ES-I3 (cell line): ENCODE data around the gene ZNF608.

Source experiments
- H3K36me3 ChIP-seq: 2 replicates; pipeline ENCODE4 v1.6.1; 2013; ENCODE audit warnings: mild to moderate bottlenecking, low read length, control low read depth, moderate library complexity; ENCODE audit not compliant: insufficient read depth
- H3K4me1 ChIP-seq: 2 replicates; pipeline ENCODE4 v1.6.1; 2013; ENCODE audit warnings: mild to moderate bottlenecking, control low read depth, low read length; ENCODE audit not compliant: insufficient read depth
- H3K9ac ChIP-seq: 2 replicates; pipeline ENCODE4 v1.6.1; 2013; ENCODE audit warnings: low read depth, mild to moderate bottlenecking, low read length, moderate library complexity
- H3K9me3 ChIP-seq: 2 replicates; pipeline ENCODE4 v1.6.1; 2013; ENCODE audit warnings: mild to moderate bottlenecking, low read length, moderate library complexity; ENCODE audit not compliant: control insufficient read depth, insufficient read depth

ZNF608 gene

DNA sequence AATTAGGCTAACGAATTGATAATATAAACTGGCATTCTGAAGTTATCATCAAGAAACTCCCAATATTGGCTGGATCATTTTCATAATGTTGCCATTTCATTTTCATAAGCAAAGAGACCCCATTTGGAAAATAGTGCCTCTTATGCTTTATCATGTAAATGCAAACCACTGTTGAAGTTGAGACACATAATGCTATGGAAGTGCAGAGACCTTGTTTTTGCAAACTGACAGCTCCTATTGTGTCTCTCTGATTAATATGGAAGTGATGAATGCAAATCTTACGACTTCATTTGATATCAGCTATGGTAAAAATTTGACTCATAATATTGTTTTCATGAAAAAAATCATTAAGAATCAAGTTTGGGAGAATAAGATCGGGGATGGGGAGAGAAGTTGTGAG, 25.3 kb upstream of the ZNF608 start:
- Histone ChIP-seq H3K4me1 (peaks cover 12% of the 10 kb centered on the region; the same call in 1 of the 2 replicates), H3K9ac (no peak overlapping the region)

DNA sequence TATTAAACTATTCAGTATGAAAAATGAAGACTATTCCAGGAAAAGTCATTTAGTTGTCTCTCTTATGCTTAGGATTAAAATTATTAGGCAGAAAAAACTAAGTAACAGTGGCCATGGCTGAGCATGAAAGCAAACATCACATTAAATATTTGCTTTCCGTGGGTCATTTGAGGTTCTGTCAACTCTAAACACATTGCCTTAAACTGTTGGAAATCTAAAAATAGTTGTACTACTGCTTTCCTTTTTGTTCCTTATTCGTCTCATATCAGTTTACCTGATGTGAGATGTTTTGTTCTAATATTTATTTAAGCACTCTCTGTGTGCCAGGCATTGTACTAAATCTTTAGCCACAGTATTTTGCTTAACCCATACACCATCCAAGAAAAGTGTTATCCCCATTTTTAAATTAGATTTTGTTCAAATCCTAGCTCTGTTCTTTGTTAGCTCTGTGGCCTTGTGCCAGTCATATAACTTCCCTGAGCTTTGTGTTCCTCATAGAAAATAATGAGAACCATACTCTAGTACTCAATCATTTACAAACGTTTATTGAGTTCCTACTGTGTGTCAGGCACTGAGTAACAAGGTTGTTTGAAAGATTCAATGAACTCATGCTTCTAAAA, 18.7 kb upstream of the ZNF608 start:
- Histone ChIP-seq H3K9me3 (no peaks in the 10 kb centered on the region), H3K4me1 (no peaks in the 10 kb centered on the region), H3K9ac (no peak overlapping the region), H3K36me3 (no peaks in the 10 kb centered on the region)

More for the DNA sequence above, 25.3 kb upstream of the ZNF608 start:
- no peaks in the 10 kb centered on the region for H3K36me3 ChIP-seq
- H3K9me3 ChIP-seq = no peaks in the 10 kb centered on the region

DNA sequence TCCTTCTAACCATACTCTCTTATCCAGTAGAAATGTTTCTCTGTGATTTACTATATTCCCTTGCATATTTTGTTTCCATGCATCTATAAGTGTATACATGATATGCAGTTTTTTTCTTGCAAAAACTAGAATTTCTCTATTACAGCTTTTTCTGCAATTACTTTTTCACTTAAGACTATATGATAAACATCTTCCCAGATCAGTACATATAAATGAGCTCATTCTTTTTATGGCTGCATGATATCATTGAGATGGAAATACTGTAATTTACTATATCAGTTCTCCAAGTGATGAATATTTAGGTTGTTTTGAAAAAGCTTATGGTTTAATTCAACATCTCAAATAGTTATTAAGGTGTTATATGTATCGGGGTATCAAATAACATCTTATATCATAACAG, 18.1 kb upstream of the ZNF608 start:
- H3K36me3 ChIP-seq = no peaks in the 10 kb centered on the region
- no peaks in the 10 kb centered on the region for H3K4me1 ChIP-seq
- no peaks in the 10 kb centered on the region for H3K9me3 ChIP-seq
- H3K9ac ChIP-seq = no peak overlapping the region

DNA sequence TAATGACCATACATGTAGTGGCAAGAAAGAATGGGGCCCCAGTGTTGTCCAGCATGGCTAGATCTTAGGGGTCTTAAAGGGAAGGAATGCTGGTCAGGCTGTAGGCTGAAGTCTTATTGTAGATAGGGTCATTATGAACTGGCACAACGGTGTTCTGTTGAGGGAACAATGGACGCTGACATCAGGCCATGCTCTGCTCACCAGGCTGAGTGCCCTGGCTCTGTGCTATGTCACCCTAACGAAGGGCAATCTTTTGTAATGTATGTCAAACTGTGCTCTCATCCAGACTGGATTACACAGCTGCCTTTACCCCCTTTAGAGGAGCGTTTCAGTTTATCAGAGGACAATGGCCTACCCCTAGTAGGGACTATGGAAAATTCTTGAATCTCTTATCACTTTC, 14.6 kb upstream of the ZNF608 start:
- H3K4me1 ChIP-seq = no peaks in the 10 kb centered on the region
- H3K36me3 ChIP-seq = no peaks in the 10 kb centered on the region
- no peaks in the 10 kb centered on the region for H3K9me3 ChIP-seq
- H3K9ac ChIP-seq = no peak overlapping the region

DNA sequence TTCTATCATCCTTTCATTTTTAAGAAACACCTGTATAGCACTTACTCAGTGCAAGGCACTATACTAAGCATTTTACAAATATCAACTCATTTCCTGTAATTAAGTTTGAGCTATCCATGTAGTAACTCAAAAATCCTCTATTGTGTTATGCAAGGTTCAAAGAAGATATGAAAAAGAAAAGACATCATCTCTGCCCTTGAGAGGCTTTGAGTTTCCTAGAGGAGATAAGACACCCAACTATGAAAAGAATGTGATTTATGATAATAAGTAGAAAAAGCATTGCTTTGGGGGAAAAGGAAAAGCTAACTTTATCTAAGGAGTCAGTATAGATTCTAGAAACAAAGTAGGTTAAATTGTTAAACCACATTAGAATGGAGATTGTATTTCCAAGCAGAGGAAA, 14.2 kb upstream of the ZNF608 start:
- Histone ChIP-seq H3K36me3 (no peaks in the 10 kb centered on the region), H3K9me3 (no peaks in the 10 kb centered on the region), H3K4me1 (no peaks in the 10 kb centered on the region), H3K9ac (no peak overlapping the region)

DNA sequence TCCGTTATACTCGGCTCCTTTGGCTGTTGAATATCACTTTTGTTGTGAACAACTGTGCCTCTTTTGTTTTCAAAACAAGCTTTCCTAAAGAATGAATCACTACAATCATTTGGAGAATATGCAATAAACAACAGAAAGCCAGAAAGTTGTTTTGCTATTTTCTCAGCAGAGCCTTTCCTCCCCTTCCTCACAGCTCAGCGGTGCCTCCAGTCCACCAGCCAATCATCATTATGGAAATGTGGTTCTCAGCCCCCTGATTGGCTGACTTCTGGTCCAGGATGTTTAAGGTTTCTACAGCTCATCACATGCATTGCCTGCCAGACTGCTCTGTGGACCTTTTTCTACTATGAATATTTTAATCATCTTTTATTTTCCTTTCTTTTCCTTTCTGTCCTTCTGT, 9.1 kb upstream of the ZNF608 start:
- Histone ChIP-seq H3K9ac (no peak overlapping the region), H3K36me3 (no peaks in the 10 kb centered on the region), H3K9me3 (no peaks in the 10 kb centered on the region), H3K4me1 (peaks cover 23% of the 10 kb centered on the region)

DNA sequence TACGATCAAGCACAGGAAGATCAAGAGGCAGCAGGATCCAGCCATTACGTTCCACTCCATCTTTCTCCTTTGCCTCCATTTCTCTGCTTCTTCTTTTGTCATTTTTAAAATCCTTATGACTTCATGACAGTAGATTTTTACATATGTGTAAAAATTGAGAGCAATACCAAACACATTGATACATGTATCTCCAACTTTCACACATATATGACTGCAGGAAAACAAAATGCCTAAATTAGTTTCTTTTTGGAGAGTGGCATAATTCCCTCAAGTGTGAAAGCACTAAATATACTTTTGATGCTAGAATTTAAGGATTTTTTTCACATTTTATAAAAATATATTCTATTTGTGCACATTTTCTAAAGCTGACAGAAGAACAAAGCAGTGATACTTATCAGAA, 8.6 kb upstream of the ZNF608 start:
- Histone ChIP-seq H3K9ac (no peak overlapping the region), H3K9me3 (no peaks in the 10 kb centered on the region), H3K36me3 (no peaks in the 10 kb centered on the region)

DNA sequence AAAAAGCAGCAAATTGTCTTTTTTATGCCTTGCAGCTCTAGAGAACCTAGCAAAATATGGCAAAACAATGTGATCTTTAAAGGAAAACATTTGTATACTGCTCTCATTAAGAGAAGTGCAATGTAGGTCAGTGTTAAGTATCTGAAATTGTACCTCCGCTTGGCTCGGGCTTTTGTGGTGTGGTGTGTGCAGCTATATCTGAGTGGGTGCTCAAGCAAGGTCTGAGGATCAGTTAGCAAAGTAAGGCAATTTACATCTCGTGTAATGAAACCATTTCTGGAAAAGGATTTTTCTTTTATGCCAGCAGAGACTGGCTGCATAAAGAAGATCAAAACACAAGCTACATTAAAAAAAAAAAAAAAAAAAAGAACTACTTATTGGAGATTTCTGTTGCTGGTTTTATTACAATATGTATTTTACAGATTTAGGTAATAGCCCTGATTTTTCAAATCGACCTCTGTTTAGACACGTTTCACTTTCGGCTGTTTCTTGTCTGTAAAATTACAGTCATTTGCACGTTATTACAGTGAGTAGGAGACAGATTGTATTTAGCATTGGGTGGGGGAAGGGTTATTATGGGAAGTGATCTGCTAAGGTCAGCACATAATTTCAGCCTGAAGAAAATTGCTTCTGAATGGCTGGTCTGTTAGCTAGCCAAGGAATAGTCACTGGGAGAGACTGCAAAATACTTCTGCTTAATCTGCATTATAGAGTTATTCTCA, 7.9 kb upstream of the ZNF608 start:
- no peak overlapping the region for H3K9ac ChIP-seq
- H3K36me3 ChIP-seq = no peaks in the 10 kb centered on the region
- no peaks in the 10 kb centered on the region for H3K9me3 ChIP-seq
- H3K4me1 ChIP-seq = peaks cover 34% of the 10 kb centered on the region

More for the DNA sequence above, 8.6 kb upstream of the ZNF608 start:
- H3K4me1 ChIP-seq = peaks cover 29% of the 10 kb centered on the region

DNA sequence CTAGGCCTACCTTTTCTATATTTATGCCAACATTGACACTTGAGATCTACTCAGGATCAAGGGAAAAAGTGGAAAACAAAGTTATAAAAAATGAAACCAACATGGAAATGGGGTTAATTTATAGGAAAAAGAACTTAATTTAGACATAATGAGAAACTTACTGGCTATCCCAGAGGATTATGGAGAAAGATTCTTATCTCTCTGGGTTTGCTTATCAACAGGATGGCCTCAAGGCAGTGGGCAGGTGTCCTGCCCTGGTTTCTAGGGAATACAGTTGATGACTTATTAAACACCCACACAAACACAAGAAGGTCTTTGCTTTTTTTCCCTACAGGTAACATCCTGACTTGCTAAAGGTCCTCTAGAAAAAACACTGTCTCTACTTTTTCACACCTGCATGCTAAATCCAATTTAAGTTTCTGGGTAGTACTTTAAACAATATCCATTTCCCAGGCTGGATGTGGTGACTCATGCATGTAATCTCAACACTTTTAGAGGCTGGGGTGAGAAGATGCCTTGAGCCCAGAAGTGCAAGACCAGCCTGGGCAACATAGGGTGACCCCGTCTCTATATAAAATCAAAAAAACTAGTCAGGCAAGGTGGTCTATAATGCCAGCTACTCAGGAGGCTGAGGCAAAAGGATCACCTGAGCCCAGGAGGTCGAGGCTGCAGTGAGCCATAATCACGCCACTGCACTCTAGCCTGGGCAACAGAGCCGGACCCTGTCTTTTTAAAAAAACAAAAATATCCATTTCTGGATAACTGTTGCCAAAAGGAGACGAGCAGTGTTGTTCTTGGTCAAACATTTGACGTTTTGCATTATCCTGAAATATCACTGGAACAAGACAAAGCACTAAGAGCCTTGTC, 6.6 kb upstream of the ZNF608 start:
- H3K36me3 ChIP-seq = no peaks in the 10 kb centered on the region
- no peak overlapping the region for H3K9ac ChIP-seq
- H3K4me1 ChIP-seq = peaks cover 34% of the 10 kb centered on the region
- H3K9me3 ChIP-seq = no peaks in the 10 kb centered on the region

DNA sequence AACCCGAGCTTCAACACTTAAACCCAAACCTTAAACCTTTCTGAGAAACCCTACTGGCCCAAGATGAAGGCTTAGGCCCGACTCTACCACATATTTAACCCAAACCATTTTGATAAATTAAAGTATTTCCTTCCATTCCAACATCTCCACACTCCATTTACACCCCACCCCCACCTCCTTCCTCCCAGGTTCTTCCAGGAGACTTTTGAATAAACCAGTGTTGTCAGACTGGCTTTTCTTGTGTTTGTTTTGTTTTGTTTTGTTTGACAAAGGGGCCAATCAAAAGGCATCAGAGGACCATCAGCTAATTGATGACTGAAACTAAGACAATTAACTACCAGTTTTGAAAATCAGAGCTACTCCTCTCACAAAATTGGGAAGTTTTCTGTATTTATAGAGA, 4.6 kb upstream of the ZNF608 start:
- Histone ChIP-seq H3K4me1 (peaks cover 34% of the 10 kb centered on the region), H3K9me3 (no peaks in the 10 kb centered on the region), H3K9ac (no peak overlapping the region; the same call in 1 of the 2 replicates), H3K36me3 (no peaks in the 10 kb centered on the region)

DNA sequence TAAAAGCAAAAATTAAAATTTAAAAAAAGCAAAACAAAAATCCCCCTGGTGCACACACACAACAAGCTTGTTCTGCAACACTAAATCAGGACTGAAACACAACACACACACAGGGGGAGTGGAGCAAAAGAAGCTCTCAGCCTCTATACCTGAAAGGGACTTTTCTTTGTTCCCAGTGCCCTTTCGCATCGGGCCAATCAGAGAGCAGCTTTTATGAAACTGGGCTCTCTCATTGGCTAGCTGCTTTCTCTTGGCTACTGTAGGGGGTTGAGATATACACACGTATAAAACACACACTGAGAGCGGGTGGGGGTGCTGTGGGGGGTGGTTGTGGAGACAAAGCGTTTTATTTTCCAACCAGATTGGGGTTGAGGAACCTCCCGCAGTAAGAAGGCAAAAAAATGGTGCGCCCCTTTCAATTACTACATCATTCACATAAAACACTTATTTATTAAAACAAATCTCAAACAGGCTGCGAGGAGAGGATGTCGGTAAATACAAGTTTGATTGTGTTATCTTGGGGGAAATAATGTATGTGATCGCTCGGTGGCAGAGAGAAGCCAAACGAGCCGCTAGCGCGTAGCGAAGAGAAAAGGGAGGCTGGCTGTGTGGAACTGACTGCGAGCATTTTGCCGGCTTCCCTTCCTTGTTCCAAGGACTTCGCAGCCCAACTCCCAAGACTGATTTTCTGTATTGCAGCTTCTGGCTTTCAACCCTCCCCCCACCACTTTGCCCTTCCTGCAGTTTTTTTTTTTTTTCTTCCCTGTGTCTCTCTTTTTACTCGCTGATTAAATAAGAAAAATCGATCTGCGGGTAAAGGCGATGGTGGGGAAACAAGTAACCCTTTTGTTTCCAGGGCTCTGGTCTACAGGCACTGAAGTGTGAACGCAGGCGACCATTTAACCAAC, 2.5 kb upstream of the ZNF608 start:
- Histone ChIP-seq H3K9me3 (no peaks in the 10 kb centered on the region), H3K9ac (peak overlapping the region; percentile 95), H3K4me1 (peaks cover 22% of the 10 kb centered on the region), H3K36me3 (no peaks in the 10 kb centered on the region)

DNA sequence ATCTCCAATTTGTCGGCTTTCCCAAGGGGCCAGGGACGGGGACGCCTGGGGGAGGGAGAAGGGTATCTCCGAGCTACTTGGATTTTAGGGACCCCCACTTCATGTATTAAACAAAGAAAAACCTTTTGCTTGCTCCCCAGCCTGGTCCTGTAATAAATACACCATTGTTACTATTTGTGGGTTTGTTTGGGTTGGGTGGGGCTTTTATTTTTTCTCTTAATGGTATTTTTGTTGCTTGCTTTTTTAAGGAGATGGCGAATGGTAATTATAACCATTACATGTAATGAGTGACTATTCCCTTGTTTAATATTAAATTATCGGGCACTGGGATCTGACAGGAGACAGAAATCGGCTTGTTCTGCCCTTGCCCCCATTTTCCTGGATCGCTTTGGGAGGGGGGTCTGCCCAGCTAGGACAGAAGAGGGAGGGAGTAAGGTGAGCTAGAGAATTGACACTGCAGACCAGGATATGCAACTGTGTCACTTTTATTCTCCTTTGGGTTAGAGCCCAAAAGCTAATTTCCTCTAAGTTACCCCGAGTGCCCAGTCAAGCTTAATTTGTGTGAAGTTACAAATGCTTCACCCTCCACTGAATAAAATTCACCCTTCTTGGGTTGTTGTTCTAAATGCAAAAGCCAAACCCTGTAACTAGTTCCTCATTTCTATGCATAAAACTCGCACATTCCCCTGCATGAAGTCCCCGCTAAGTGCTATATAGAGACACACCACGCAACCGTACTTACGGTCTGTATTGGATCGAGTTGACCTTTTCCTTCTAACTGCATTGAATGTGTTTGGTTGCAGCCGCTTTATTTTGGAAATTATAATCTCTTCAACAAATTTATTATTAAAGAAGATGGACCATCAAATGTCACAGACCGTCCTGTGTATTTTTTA, 1.6 kb upstream of the ZNF608 start:
- no peaks in the 10 kb centered on the region for H3K36me3 ChIP-seq
- H3K9ac ChIP-seq = peak overlapping the region; percentile 95
- H3K9me3 ChIP-seq = no peaks in the 10 kb centered on the region
- H3K4me1 ChIP-seq = peaks cover 22% of the 10 kb centered on the region
